Mesodermal cell (in vitro differentiated cells): ENCODE data around the gene RAPGEF1.

ENCODE experiments used
- H3K27ac ChIP-seq: 2 replicates; pipeline ENCODE4 v1.7.0; 2013; ENCODE audit warnings: mild to moderate bottlenecking, low read depth, low read length, moderate library complexity; ENCODE audit not compliant: severe bottlenecking
- H3K36me3 ChIP-seq: 2 replicates; pipeline ENCODE4 v1.7.1; 2013; ENCODE audit warnings: mild to moderate bottlenecking, low read length, moderate library complexity; ENCODE audit not compliant: control insufficient read depth, insufficient read depth
- H3K4me1 ChIP-seq: one replicate; pipeline ENCODE4 v1.7.1; 2013; ENCODE audit warnings: mild to moderate bottlenecking, low read length; ENCODE audit not compliant: insufficient read depth, control insufficient read depth, poor library complexity, severe bottlenecking
- H3K4me3 ChIP-seq: 2 replicates; pipeline ENCODE4 v1.7.0; 2013; ENCODE audit warnings: low read length, control low read depth, mild to moderate bottlenecking; ENCODE audit not compliant: insufficient read depth, poor library complexity, severe bottlenecking; ENCODE audit errors: extremely low read depth
- H3K9me3 ChIP-seq: 2 replicates; pipeline ENCODE4 v1.7.1; 2013; ENCODE audit warnings: mild to moderate bottlenecking, low read length, moderate library complexity; ENCODE audit not compliant: control insufficient read depth
- WGBS, 2 experiments: methylation state at CpG; one replicate each; pipeline ENCODE4 v1.1.5; 2013; ENCODE audit warnings: missing lambda C conversion rate in 2 of 2; ENCODE audit not compliant: insufficient coverage in 2 of 2; 5-methylcytosine and 5-hydroxymethylcytosine counted together

The RAPGEF1 gene

DNA sequence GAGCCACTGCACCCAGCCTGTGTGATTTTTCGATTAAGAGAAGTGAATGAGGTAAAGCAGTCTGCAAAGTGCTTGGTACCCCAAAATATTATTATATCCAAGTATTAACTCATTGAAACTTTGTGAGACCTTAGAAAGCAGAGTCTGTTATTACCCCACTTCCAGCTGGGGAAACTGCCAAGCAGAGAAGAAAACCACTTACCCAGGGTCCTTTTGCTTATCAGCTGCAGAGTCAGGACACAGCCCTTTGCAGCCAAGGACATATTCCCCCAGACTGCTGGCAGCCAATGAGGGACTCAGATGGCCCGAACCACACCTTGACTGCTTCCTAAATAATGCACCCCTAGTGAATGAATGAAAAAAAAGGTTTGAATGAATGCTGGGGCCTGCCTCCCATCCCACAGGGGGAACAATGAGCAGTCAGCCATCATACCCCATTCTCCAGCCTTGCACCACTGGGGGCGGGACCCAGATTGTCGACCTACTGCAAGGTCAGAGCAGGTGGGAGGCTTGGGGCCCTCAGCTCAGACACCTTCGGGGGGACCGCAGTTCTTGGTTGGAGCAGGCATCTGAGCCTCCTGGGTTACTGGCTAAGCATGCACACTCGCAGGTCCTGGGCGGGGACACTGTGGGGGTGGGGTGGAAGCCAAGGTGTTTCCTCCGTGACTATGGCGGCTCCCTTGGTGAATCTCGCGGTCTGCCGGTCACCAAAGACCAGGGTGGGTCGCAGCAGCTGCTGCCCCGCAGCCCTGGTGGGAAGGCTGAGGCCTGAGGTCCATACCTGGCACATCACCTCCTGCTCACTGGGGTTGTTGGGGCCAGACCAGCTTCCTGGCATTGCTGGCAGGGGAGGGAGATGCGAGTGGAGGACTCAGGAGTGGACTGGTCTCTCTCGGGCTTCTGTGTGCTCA is 164.9 kb downstream of the RAPGEF1 start:
- H3K9me3 ChIP-seq, result no peaks in the 10 kb centered on the region
- H3K36me3 ChIP-seq, result peaks cover 60% of the 10 kb centered on the region
- no peak overlapping the region for H3K4me3 ChIP-seq
- H3K4me1 ChIP-seq, result no peaks in the 10 kb centered on the region
- 93 to 94% methylated on average over 8 to 15 of the region's 17 CpGs for WGBS, 2 experiments
- no peak overlapping the region for H3K27ac ChIP-seq

DNA sequence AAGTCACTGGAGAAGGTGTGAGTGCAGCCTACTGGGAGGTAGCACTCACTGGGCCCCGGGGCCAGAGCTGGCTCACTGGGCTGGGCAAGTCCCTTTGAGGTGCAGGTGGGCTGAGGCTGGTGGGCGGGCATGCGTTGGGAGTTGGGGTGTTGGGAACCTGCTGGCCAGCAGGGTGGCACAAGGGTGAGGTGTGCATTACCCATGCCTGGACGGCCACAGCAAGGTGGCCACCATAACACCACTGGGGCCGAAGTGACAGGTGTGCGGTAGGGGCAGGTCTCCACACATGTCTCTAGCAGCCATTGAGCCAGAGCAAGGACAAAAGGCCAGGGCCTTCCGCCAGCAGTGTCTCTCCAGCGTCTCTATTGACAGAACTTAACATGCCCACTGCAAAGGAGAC is 172.0 kb downstream of the RAPGEF1 start:
- Histone ChIP-seq H3K9me3 (no peaks in the 10 kb centered on the region), H3K4me3 (no peak overlapping the region), H3K36me3 (peaks cover 17% of the 10 kb centered on the region), H3K4me1 (no peaks in the 10 kb centered on the region), H3K27ac (no peak overlapping the region)
- WGBS, 2 experiments, result 93 to 99% methylated on average over 8 of the region's 8 CpGs

DNA sequence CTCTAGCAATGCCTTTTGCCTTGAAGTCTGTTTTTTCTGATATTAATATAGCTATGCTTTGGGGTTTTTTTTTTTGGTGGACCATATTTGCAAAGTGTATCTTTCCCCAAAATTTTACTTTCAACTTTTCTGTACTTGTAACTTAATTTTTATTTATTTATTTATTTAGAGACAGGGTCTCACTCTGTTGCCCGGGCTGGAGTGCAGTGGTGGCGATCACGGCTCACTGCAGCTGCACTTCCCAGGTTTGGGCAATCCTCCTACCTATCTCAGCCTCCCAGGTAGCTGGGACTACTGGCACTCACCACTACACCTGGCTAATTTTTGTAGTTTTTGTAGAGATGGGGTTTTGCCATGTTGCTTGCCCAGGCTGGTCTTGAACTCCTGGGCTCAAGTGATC is 173.7 kb downstream of the RAPGEF1 start:
- Histone ChIP-seq H3K36me3 (peaks cover 4% of the 10 kb centered on the region), H3K4me1 (no peaks in the 10 kb centered on the region), H3K4me3 (no peak overlapping the region), H3K27ac (no peak overlapping the region), H3K9me3 (no peaks in the 10 kb centered on the region)
- 80% methylated on average over 2 of the region's 3 CpGs; no CpG with 5 or more reads in 1 of the 2 experiments for WGBS, 2 experiments

DNA sequence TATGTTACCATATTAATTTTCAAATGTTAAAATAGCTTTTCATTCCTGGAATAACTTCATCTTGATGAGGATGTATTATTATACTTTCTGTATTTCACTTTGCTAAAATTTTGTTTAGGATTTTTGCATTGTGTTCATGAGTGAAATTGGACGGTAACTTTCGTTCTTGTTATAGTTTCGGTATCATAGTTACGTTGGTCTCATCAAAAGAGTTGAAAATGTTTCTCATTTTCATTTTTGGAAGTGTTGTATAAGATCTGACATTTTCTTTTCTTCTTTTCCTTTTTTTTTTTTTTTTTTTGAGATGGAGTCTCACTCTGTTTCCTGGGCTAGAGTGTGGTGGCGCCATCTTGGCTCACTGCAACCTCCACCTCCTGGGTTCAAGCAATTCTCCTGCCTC is 174.5 kb downstream of the RAPGEF1 start:
- H3K27ac ChIP-seq, result no peak overlapping the region
- H3K4me1 ChIP-seq, result no peaks in the 10 kb centered on the region
- H3K9me3 ChIP-seq, result no peaks in the 10 kb centered on the region
- H3K4me3 ChIP-seq, result no peak overlapping the region
- whole genome bisulfite sequencing, 2 experiments, result 100% methylated on average over 3 of the region's 5 CpGs; no CpG with 5 or more reads in 1 of the 2 experiments
- peaks cover 4% of the 10 kb centered on the region for H3K36me3 ChIP-seq

DNA sequence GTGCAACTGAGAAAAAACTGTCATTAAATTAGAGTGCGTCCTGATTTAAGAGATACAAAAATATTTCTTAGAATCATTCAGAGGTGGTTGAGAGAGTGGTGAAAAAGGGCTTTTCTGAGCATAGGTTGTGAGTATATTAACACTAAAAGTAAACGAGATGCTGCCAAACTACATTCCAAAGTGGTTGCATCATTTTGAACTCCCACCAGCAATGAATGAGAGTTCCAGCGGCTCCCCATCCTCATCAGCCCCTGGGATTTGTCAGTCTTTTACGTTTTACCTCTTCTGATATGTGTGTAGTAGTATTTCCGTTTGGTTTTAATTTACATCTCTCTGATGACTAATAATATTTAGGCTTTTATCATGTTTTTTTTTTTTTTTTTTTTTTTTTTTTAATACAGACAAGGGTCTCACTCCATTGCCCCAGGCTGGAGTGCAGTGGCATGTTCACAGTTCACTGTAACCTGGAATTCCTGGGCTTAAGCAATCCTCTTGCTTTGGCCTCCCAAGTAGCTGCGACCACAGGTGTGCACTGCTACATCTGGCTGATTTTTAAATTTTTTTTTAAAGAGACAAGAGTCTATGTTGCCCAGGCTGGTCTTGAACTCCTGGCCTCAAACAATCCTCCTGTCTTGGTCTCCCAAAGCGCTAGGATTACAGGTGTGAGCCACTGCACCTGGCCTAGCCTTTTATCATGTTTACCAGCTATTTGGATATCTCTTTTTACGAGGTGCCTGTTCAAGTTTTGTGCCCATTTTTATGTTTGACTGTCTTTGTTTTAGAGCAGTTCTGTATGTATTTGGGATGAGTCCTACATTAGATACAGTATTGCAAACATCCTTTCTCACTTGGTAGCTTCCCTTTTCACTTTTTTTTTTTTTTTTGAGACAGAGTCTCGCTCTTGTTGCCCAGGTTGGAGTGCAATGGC is 177.6 kb downstream of the RAPGEF1 start:
- Histone ChIP-seq H3K9me3 (no peaks in the 10 kb centered on the region), H3K36me3 (no peaks in the 10 kb centered on the region), H3K4me1 (no peaks in the 10 kb centered on the region), H3K27ac (peak overlapping the region; percentile 24), H3K4me3 (no peak overlapping the region)
- WGBS, 2 experiments, result 91 to 93% methylated on average over 3 to 4 of the region's 9 CpGs

GRCh38 chr9:131559421-131560000 is 180.4 kb downstream of the RAPGEF1 start:
- Histone ChIP-seq H3K36me3 (no peaks in the 10 kb centered on the region), H3K4me3 (no peak overlapping the region), H3K9me3 (no peaks in the 10 kb centered on the region), H3K27ac (no peak overlapping the region), H3K4me1 (peaks cover 3% of the 10 kb centered on the region)
- WGBS, 2 experiments, result 71% methylated on average over 1 of the region's 1 CpG; no CpG with 5 or more reads in 1 of the 2 experiments

DNA sequence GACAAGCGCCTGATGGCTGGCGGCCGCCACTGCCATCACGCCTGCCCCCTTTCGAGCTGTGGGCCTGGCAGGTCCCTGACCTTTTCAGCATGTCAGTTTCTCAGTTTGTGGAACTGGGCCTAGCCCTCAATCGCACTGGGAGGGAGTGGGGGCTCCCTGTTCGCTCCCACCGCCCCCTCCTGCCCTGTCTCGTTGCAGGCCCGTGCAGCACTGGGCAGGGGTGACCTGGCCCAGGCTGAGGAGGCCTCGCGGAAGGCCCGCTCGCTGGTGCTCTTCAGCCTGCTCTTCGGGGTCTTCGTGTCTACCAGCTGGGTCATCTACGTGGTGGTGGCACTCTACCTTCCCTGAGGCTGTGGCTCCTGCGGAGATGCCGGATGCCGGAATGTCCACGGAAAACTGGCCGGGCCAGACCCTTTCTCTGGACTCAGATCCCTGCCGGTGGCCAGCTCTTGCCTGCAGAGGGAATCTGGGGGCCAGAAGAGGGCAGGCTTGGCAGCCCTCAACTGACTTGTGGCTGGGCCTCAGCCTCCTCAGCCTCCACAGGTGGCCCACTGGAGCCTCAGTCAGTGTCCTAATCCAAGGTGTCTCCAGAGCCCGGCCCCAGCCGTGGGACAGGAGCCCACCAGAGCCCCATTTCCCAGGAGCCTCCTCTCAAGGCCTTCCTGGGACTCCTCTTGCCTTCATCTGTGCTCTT is 181.9 kb downstream of the RAPGEF1 start:
- H3K9me3 ChIP-seq, result peaks cover 4% of the 10 kb centered on the region
- WGBS, 2 experiments, result 94 to 96% methylated on average over 21 to 24 of the region's 25 CpGs
- peaks cover 3% of the 10 kb centered on the region for H3K4me1 ChIP-seq
- no peaks in the 10 kb centered on the region for H3K36me3 ChIP-seq
- no peak overlapping the region for H3K27ac ChIP-seq
- no peak overlapping the region for H3K4me3 ChIP-seq

- H3K4me1 ChIP-seq, result peaks cover 3% of the 10 kb centered on the region
- H3K36me3 ChIP-seq, result no peaks in the 10 kb centered on the region
- peaks cover 4% of the 10 kb centered on the region for H3K9me3 ChIP-seq
- WGBS, 2 experiments, result 95 to 96% methylated on average over 12 to 15 of the region's 15 CpGs
- no peak overlapping the region for H3K4me3 ChIP-seq
- no peak overlapping the region for H3K27ac ChIP-seq
Observed at GRCh38 chr9:131555841-131556673, 183.8 kb downstream of the RAPGEF1 start.

DNA sequence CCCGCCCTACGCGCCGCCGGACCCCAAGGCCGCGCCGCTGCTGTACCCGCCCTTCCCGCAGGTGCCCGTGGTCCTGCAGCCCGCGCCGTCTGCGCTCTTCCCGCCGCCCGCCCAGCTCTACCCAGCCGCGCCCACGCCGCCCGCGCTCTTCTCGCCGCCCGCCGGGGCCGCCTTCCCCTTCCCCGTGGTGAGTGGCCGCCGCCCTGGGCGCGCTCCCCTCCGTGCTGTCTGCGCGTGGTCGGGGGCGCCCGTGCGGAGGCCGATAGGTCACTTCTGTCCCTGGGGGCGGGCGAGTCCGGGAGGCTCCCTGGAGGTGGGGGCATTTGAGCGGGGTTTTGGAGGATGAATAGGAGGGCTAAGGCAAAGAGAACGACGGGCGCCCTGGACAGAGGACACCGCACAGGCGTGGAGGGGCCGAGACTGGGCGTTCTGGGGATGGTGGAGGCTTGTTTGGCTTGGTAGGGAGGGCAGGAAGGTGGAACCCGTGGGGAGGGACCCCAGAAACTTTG is 185.0 kb downstream of the RAPGEF1 start:
- peaks cover 4% of the 10 kb centered on the region for H3K9me3 ChIP-seq
- 38 to 51% methylated on average over 27 to 46 of the region's 54 CpGs for WGBS, 2 experiments

More for the DNA sequence above, 185.0 kb downstream of the RAPGEF1 start:
- Histone ChIP-seq H3K4me1 (peaks cover 3% of the 10 kb centered on the region), H3K27ac (no peak overlapping the region), H3K36me3 (no peaks in the 10 kb centered on the region), H3K4me3 (peak overlapping the region; percentile 5)
